ENCODE data around the gene AKAP8L. TPM values are rescaled to one million over a fixed set of nuclear protein-coding genes. Genes with fewer than 3 reads are reported as not detected.

The AKAP8L gene
- total and polyA plus RNA-seq, 2 of the 8 experiments (the other 6 are each of a cell fraction or from before 2014, with no cell fraction given) = 75.1 to 138 TPM

DNA sequence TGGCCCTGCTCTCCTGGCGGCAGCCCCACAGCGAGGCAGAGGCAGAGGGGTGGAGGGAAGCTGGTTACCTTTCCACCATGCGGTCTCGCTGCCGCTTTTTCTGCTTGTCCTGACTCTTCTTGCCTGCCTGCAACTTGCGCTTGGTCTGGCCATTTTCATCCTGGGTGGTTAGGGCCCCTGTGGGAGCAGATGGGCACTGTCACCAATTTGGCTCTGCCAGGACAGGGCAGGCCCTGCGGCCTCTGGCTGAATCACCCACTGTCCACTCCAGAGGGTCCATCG lies 19.6 kb downstream of the AKAP8L start (continued):
- TF ChIP-seq RAD21 (IDR thresholded peaks at IDR 0.05 in 1 of 2, conservative IDR thresholded peaks at IDR 0.05 in 1 of 2; ENCODE audit: low read depth in 2 of 2, low read length in 2 of 2) = no peak
- no peak for TF ChIP-seq SIRT6 (IDR thresholded peaks at IDR 0.05; ENCODE audit: low read length)
- TF ChIP-seq CHD2 (IDR thresholded peaks at IDR 0.05; ENCODE audit: low read length) = no peak
- TF ChIP-seq, protein P1, sequence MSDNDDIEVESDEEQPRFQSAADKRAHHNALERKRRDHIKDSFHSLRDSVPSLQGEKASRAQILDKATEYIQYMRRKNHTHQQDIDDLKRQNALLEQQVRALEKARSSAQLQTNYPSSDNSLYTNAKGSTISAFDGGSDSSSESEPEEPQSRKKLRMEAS (IDR thresholded peaks at IDR 0.05) = no peak
- no peak for TF ChIP-seq SUZ12 (IDR thresholded peaks at IDR 0.05; ENCODE audit: low read length)

All from H1 (cell line).